ENCODE data around the gene PDE7B.
"Not testable (repeated sequence)": the region's sequence is repeated elsewhere in the genome, so short reads cannot be mapped to it uniquely, and the experiment has no call there.

The PDE7B gene

GRCh38 chr6:136077834-136078576, 226.5 kb downstream of the PDE7B start:
- no peak for DNase-seq

DNA sequence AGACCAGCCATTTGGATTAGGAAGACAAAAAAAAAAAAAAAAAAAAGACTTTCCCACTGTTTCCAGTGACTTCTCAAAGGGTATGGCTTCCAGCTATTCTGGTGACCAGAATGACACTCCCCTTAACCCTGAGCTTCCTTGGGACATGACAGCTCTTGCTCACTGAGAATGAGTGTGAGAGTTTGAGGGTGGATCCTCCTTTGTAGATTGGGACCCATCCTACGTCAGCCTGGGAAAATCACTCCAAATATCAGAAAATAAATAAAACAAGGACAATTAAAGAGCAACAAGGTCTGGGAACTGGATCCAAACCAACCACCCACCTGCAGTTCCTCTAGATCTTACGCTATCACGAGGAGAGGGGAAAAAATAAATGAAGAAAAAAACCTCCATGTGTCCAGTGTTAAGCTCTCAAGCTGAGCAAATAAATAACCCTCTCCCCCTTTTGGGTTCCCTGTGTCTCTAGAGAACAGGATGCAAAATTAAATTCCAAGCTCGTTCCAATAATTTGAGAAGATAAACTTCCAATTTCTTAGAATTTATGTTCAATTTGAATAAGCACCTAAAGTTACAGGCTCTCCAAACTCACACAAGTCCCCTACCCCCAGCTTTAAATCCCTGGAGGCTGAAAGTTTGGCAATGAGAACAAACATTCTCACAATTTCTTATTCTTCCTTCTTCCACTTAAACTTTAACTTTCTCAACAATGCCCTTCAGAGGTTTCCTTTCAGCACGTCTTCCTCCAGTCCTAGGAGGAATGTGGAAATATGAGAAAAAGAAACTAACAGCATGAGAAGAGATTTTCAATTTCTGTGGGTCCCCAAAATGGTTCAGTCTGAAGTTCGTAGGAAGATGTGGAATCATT, 228.4 kb downstream of the PDE7B start:
- DNase-seq, result no peak

DNA sequence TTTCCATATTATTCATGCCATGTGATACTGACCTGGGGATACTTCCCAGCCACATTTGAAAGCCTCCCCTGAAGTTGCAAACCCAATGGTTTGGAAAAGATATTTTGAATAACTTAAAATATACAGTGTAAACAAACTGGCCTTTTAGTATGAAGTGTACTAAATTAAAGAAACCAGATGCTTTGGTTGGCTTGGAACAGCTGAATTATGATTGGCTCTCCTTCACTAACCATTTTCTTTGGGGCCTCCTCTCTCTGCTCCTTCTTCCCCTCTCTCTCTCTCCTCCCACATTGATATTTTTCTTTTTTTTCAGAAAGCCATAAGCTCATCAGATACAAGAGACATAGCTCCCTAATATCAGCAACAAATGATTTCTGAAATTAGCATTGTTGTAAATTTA, 232.0 kb downstream of the PDE7B start:
- no peak for DNase-seq

DNA sequence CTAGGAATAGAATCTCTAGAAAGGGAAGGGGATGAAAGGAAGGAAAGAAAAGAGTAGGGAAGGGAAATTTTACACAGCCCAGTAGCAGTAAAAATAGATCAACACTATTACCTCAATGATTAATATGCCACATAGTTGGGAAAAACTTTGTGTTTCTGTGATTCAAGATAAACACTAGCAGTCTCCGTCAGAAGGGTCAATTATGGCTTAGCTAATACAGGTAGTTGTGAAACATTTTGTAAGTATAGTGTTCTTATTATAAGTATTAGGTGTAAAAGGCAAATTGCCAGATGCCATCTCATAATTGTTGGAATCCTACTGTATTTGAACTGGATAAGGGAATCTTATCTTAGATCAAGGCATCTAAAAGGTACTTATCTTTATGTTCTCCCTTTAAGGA, 232.9 kb downstream of the PDE7B start:
- DNase-seq, result no peak

DNA sequence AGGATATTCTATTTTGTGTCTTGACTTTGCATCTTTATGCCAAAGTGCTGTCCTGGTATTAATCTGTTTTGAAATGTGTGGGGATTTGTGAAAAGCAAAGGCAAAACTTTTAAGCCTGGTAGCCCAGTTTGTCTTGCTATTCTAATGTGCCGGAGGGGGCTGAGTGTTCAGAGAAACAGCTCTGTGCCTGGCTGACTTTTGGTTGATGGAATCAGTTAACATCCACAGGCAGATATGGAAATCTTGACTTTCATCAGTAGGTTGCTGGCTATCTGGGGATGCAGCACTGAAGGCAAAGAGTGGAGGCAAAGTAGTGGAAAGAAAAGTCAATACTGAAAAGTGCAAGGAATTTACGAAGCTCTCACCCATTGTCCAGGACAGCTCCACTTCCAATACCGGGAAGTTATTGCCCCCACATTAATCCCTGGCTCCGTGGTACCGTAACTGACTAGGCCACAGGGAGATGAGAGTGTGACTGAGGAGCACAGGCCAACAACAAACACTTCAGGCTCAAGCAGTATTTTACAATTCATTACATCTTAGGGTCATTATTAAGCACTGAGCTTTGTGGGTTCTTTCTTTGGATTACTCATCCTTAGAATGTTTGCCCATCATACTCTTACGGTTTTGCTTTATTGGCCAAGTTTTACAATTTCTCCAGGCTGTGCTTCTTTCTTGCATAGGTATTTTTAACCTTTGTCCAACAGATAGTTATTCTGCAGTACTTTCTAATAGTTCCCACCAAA, 234.0 kb downstream of the PDE7B start:
- DNase-seq, result no peak

DNA sequence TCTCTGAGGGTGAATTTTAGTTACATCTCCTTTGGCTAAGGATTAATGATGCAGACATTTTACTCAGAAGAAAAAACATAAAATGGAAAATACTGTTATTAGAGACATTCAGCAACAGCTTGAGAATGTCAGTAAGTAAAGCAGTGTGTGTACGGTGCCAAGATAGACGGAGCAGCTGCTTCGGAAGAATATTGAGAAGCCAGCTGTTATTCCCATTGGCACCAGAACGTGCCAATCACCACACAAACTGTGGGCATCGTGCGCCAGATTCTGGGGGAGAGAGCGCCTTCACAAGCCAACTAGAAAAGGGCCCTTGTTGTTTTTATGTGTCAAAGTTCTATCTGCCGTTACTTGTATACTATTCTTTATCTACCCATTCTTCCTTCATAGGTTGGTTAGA, 235.2 kb downstream of the PDE7B start:
- no peak for DNase-seq

DNA sequence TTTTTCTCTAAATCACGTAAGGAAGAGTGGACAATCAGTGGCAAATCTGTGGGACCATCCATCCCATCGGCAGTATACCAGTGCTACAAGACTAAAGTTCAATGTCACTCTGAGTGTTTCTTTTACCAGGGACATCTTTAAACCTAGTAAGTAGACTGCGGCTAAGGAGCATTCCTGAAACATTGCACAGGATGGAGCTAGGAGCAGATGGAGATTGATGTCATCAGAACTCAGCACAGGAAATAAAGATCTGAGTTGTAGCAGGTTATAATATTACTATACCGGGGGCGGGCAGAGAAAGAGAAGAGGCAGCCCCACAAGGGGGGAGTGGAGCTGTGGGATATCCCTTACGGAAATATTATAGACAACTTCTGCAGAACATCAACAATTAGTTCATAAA, 236.5 kb downstream of the PDE7B start:
- no peak for DNase-seq

DNA sequence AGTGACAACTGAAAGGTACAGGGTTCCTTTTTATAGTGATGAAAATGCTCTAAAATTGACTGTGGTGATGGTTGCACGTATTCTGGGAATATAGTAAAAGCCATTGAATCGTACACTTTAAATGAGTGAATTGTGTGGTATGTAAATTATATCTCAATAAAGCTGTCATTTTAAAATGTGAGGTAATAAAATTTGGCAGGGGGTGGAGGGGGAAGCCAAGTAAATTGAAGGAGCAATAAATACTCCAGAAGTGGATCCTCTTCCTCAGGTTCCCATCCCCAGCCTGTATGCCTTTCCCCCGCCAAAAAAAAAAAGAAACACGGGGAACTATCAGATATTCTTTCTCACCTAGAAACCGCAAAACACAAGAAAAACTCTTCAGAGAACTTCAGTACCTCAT, 237.2 kb downstream of the PDE7B start:
- DNase-seq, result no peak

DNA sequence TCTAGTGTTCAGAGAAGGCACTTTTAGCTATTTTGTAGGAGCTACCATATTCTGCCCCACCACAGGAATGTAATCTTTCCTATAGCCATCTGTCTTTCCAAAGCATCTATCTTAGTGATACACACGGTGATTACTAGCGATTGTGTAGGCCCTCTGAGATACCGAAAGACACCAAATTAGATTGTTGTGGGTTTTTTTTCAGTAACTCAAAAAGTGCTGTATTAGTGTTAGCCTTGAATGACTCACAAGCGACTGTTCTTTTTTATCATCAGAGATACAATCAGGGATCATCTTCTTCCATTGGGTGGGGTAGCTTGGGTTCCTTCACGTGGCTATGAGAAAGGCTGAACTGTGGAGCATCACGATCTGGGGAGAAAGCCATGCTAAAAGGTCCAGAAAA, 238.4 kb downstream of the PDE7B start:
- DNase-seq, result no peak

GRCh38 chr6:136090929-136091328, 239.4 kb downstream of the PDE7B start:
- no peak for DNase-seq

- no peak for DNase-seq
Observed at GRCh38 chr6:136092897-136093296, 241.4 kb downstream of the PDE7B start.

- DNase-seq, result no peak
Observed at GRCh38 chr6:136093835-136094234, 242.3 kb downstream of the PDE7B start.

DNA sequence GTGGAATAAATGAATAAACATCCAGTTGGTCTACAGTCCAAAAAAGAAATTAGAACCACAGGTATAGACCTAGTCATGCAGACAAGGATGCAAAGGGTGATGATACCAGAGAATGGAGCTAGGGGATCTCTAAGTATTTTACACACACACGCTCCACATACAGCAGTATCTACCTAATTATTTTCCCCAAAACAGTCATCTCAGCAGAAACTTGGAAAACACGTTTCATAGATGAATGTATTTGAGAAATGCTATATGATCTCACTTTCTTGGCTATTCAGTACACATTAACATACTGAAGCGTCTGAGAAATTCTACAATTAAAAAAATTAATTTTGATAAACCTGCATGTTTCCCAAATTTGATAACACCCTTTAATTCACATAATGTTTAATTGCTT, 243.3 kb downstream of the PDE7B start:
- DNase-seq, result no peak

DNA sequence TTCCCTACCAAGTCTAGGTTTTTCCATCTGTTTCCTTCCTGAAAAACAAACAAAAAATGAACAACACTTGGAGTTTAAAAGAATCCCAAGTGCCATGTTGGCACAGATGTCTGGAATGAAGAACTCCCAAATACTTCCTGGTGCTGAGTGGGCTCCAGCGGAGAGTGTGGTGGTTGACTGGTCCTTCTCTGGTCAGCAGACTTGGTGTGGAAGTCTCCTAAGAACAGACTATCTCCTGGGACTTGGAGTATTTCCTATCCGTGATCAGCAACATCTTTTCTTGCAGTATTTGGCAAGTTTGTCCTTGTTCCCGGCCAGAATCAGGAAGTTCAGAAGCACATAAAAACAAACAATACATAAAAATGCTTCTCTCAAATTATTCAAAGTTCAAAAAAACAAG, 244.5 kb downstream of the PDE7B start:
- DNase-seq, result no peak

- DNase-seq, result no peak
Observed at GRCh38 chr6:136102991-136103688, 251.6 kb downstream of the PDE7B start.

- DNase-seq, result no peak
Observed at GRCh38 chr6:136103763-136104311, 252.3 kb downstream of the PDE7B start.

DNA sequence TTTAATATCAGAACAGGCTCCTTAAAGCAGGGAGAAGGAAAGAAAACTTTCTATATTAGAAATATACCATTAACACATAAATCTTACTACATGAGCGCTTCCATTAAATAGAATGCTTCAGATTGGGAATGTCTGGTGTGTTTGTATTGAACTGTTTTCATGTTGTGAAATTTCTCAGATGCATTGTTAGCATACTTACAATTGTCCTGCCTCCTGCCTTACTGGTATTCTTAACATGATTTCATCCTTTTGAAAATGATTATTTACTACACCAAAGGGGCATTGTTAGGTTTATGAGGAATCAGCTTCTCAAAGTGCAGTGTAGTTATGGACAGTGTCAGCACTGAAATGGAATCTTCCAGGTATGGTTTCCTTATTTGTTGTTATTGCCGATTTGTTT, 253.1 kb downstream of the PDE7B start:
- DNase-seq, result no peak

DNA sequence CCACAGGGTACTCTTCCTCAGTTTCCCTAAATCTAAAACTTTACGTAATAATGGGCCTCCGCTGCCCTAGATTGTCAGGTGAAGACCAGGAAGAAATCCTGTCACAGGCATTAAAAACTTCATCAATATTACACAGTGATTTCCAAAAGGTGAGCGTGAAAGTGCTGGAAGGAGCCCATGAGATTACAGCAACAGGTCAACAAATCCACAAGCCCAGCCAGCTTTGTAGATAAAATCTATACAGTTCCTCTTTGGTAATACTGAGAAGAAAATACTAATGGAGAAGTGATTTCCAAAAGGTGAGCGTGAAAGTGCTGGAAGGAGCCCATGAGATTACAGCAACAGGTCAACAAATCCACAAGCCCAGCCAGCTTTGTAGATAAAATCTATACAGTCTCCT, 254.3 kb downstream of the PDE7B start:
- DNase-seq, result not testable (repeated sequence)

- no peak for DNase-seq
Observed at GRCh38 chr6:136108361-136108945, 257.0 kb downstream of the PDE7B start.

- no peak for DNase-seq
Observed at GRCh38 chr6:136111831-136112230, 260.3 kb downstream of the PDE7B start.

GRCh38 chr6:136112262-136112661, 260.8 kb downstream of the PDE7B start:
- no peak for DNase-seq

- DNase-seq, result no peak
Observed at GRCh38 chr6:136113736-136114173, 262.3 kb downstream of the PDE7B start.

Data from T-helper 1 cell (primary cell).